NCI-H524 (cell line): ENCODE data around the gene AP2A2.

Experiments used
- DNase-seq, 2 experiments: peaks; one replicate each; lab custom pipeline; 2025; lab: John Stamatoyannopoulos, UW

Gene AP2A2

GRCh38 chr11:996681-997080, 71.0 kb downstream of the AP2A2 start:
- no peak for DNase-seq

GRCh38 chr11:997907-998306, 72.2 kb downstream of the AP2A2 start:
- no peak for DNase-seq

GRCh38 chr11:999009-999408, 73.3 kb downstream of the AP2A2 start:
- no peak for DNase-seq

- no peak for DNase-seq
These were observed 74.9 kb downstream of the AP2A2 start for GRCh38 chr11:1000357-1001278.

DNA sequence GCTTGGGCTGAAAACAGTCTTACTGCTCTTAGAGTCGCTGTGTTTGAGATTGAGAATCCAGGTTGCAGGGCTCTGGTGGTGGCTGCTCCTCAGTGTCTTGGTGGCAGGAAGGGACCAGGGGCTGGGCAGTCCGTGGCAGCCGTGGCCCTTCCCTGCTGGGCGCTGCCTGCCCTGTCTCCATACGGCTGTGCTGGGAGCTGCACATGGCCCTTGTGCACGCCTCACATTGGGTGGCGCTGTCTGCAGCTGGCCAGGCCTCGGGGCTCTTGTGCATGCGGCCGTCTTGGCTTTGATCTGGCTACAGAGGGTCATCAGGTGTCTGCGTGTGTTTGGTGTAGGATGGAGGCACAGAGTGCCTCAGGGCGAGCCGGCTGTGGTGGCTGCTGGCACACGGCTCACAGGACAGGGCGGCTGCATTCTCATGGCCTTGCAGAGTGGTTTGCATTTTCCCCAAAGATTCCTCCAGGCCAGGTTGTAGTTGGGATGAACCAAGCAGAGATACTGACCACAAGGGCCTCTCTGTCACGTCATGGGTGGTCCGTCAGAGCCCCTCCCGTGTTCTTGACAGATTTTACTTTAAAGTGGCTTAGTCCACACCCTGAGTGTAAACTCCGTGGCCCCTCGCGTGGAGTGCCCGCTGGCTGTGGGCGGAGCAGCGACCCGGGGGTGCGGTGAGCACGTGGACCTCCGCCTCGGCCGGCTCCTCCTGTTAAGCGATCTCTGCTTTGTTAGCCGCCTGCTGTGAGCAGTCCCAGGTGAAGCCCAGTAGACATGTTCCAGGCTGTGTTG, 76.1 kb downstream of the AP2A2 start:
- no peak for DNase-seq

DNA sequence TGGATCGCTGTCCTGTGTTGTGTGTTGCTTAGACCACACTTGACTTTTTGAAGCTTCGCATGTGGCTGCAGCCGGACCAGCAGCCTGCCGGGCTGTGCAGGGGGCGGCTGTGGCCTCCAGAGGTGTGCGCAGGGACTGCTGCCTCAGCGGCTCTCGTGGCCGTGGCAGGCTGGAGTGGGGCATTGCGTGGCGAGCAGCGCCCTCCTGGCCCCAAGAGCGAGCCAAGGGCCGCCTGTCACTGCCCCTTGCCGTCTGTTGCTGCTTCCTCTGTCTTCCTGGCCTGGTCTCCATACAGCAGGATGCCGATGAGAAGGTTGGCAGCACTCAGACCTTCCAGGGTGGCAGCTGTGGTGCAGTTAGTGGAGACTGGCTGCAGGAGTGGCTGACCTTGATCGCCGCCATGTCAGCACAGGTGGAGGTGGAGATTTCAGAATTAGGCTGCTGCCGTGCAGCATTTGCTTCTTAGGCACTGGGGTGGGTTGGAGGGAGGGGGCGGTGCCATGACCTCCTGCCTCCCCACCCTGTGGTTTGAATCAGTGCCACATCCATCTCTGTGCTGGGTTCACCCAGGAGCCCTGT, 76.8 kb downstream of the AP2A2 start:
- DNase-seq: no peak

DNA sequence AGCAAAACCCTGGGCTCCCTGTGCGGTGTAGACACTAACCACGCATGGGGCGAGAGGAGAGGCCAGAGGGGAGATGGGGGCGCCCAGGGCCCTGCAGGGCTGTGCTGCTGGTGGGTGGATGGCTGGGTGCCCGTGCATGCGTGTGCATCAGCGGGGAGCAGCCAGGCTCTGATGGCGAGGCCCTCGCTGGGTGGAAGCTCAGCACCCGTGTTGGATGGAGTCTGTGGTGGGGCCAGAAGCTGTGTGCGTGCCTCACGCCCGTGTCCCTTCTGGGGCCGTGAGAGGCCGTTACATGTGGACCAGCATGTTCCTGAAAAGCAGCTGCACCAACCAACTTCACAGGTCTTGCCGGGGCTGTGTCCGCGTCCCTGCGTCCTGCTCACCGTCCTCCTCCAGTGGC, 77.5 kb downstream of the AP2A2 start:
- no peak for DNase-seq

DNA sequence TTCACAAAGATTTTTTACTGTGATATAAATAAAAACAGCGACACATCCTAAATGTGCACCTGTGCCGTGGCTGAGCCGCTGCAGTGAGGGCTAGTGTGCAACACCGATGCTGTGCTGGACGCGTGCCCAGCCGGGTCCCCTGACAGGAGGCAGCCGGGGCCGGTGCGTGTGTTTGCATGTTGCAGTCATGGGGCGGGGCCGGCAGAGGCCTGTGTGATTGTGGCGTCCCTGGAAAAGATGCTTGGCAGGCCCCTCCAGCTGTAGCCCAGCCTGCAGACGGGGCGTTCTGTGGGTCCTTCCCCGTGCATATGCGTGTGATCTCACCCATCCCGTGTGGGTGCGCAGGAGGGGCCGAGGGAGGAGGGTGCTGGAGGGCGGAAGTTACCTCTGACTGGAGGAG, 80.3 kb downstream of the AP2A2 start:
- no peak for DNase-seq

DNA sequence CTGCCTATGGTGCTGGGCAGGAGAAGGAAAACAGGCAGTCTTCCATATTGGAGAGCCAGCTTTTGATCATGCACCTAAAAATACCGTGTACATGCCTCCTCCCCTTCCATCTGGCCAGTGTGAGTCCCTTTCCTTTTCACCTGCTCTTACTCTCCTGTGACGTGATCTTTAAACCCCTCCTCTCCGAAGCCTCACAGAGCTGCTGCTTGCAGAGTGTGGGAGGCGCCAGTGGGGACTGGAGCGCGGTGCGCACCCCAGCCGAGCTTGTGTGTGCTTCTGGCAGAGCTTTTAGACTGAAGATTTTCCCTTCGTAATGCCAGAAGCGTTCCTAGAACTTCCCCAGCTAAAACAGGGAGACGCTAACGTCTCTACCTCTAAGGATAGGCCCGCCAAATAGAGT, 81.1 kb downstream of the AP2A2 start:
- no peak for DNase-seq

- no peak for DNase-seq
These were observed 81.6 kb downstream of the AP2A2 start for GRCh38 chr11:1007279-1007678.

- peak in 1 of 2 experiments; percentile 3 for DNase-seq
These were observed 82.5 kb downstream of the AP2A2 start for GRCh38 chr11:1008001-1008802.

DNA sequence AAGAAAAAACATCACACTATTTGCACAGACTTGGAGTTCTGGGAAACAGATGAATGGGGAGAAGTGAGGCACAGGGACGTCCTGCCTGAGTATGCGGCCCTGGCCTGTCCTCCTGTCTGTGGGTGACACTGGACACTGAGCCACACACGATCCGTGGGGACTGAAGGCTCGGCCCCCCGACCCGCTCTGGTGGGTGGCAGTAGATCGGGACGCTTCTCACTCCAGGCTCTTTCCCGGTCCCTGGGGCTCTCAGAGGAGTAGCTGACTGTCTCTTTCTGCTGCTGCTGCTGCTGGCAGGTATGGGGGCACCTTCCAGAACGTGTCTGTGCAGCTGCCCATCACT, 83.1 kb downstream of the AP2A2 start:
- no peak for DNase-seq

DNA sequence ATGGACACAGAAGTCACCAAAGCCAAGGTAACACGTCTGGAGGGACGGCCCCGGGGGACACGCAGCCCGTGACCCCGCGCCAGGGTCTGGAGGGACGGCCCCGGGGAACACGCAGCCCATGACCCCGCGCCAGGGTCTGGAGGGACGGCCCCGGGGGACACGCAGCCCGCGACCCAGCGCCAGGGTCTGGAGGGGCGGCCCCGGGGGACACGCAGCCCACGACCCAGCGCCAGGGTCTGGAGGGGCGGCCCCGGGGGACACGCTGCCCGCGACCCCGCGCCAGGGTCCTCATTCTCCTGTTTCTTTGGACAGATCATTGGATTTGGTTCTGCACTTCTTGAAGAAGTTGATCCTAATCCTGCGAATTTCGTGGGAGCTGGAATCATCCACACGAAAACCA, 83.7 kb downstream of the AP2A2 start:
- no peak for DNase-seq

DNA sequence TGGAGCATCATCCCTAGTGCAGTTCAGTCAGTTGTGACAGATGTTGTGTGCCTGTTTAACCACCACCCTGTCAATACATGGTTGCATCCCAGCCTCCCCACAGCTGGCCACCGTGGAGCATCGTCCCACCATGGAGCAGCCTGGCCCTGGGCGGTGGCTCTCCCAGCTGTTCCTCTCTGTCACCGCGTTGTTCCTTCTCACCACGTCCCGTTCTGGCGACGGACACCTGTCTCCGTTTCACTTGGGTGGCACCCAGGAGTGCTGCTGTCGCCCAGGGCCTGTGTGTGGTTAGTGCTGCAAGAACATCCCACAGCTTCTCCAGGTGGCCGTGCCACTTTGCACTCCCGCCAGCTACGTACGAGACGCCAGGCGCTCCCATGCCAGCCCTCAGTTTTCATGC, 84.3 kb downstream of the AP2A2 start:
- DNase-seq: no peak

- no peak for DNase-seq
These were observed 85.1 kb downstream of the AP2A2 start for GRCh38 chr11:1010551-1011319.

GRCh38 chr11:1011320-1011698, 85.6 kb downstream of the AP2A2 start:
- no peak for DNase-seq

- DNase-seq: no peak
These were observed 86.6 kb downstream of the AP2A2 start for GRCh38 chr11:1012291-1012690.

DNA sequence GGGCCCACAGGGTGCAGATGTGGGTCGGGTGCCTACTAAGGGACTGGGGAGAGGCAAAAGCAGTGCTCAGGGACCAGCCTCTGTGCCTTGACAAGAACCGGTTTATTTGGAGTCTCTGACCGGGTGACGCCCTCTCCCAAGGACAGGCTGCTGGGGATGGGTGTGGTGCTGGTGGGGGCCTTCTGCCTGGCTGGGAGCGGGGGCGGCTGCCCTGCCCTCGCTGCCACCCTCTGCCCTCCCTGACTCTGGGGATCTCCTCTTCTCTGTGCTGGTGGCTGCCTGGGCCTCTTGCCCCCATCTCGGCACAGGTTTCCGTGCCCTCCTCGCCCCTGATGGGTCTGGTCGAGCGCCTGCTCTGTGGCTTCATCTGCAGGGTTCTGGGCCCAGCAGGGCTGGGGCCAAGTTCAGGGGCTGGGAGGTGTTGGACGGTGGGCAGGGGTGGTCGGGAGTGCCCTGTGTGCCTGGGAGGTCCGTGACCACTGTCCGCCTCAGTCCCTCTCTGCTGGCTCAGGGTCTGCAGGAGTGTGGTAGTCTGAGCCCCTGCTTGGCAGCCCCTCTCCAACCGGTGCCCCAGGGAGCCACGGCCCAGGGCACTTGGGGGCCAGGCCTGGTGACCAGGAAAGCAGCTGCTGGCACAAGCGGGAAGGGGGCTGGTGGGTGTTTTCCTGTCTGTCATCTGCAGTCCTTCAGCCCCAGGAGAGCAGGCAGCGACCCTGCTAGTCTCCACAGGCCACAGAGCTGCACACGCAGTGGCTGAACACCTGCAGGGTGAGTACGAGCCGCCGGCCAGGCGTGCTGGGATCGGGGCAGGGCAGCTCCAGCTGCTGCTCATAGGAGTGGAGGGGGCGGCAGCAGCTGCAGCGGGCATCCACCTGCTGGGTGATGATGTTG, 87.3 kb downstream of the AP2A2 start:
- peak in 1 of 2 experiments; percentile 18 for DNase-seq

DNA sequence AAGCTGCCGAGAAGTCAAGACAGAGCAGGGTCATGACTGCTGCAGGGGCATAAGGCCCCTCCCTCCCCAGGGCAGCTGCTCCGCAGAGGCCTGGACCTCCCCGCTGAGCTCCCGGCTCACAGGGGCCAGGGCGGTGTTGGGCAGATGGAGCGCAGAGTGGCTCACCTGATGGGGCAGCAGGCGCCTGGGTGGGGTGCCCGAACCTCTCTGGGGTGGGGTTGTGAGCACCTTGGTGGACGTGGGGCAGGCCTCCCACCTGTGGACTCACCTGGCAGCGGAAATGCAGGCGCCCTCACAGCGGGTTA, 87.9 kb downstream of the AP2A2 start:
- no peak for DNase-seq

DNA sequence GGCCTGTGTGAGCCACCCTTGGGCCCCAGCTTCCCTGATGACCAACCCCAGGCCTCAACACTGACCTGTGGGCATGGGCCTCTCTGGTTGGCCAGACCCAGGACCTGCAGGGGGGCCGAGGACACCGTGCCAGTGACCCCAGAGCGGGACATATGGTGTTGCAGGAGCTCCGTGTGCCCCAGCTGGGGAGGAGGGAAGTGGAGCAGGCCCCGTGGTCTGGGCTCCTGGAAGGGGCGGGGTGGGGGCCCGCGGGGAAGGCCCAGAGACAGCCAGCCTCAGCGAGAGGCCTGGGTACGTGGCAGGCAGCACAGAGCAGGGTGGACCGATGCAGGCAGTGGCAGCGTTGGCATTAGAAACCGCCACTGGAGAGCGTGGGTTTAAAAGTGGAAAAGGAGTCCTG, 88.6 kb downstream of the AP2A2 start:
- no peak for DNase-seq

GRCh38 chr11:1015064-1015463, 89.4 kb downstream of the AP2A2 start:
- DNase-seq: no peak
